ENCODE measurements around the gene CDH4. TPM values are rescaled to one million over a fixed set of nuclear protein-coding genes. Genes with fewer than 3 reads are reported as not detected.
A peak's percentile ranks its signal among the peaks of the same experiment; 100 is the strongest.

The CDH4 gene
- total RNA-seq, 1 experiment from 2014 or later = 5.3 TPM

- ATAC-seq (no peak), DNase-seq (ENCODE audit: low spot score) (no peak)
- Mint-ChIP-seq H3K4me1 (peaks cover 75% of the 10 kb centered on the region), H3K27ac (peak overlapping the region; percentile 99), H3K4me3 (peak overlapping the region; percentile 54), H3K36me3 (peaks cover 2% of the 10 kb centered on the region; the same call in 1 of the 2 replicates), H3K9me3 (peaks cover 5% of the 10 kb centered on the region), H3K27me3 (ENCODE audit: low read depth) (peaks cover 6% of the 10 kb centered on the region)
- TF ChIP-seq IRF2 (CRISPR knock-in tag; IDR thresholded peaks at IDR 0.05; ENCODE audit: borderline replicate concordance, low read depth) (no peak), NFE2L1 (CRISPR knock-in tag; IDR thresholded peaks at IDR 0.05) (no peak), FOXP1 (CRISPR knock-in tag; IDR thresholded peaks at IDR 0.05; ENCODE audit: borderline replicate concordance) (no peak), ETV6 (CRISPR knock-in tag; IDR thresholded peaks at IDR 0.05) (no peak), FOXK1 (CRISPR knock-in tag; IDR thresholded peaks at IDR 0.05) (no peak), RELA (CRISPR knock-in tag; IDR thresholded peaks at IDR 0.05; ENCODE audit: borderline replicate concordance) (no peak), FOXJ3 (CRISPR knock-in tag; IDR thresholded peaks at IDR 0.05; ENCODE audit: borderline replicate concordance) (no peak), CBFB (CRISPR knock-in tag; IDR thresholded peaks at IDR 0.05; ENCODE audit: low read depth) (no peak), EMX1 (CRISPR knock-in tag; IDR thresholded peaks at IDR 0.05) (no peak), ZSCAN18 (CRISPR knock-in tag; IDR thresholded peaks at IDR 0.05) (no peak), ESRRA (CRISPR knock-in tag; IDR thresholded peaks at IDR 0.05; ENCODE audit: borderline replicate concordance) (no peak), MXD4 (CRISPR knock-in tag; IDR thresholded peaks at IDR 0.05; ENCODE audit: borderline replicate concordance) (no peak), RORB (CRISPR knock-in tag; IDR thresholded peaks at IDR 0.05) (no peak), ATF1 (CRISPR knock-in tag; IDR thresholded peaks at IDR 0.05) (no peak)
- TF ChIP-seq, protein P1, sequence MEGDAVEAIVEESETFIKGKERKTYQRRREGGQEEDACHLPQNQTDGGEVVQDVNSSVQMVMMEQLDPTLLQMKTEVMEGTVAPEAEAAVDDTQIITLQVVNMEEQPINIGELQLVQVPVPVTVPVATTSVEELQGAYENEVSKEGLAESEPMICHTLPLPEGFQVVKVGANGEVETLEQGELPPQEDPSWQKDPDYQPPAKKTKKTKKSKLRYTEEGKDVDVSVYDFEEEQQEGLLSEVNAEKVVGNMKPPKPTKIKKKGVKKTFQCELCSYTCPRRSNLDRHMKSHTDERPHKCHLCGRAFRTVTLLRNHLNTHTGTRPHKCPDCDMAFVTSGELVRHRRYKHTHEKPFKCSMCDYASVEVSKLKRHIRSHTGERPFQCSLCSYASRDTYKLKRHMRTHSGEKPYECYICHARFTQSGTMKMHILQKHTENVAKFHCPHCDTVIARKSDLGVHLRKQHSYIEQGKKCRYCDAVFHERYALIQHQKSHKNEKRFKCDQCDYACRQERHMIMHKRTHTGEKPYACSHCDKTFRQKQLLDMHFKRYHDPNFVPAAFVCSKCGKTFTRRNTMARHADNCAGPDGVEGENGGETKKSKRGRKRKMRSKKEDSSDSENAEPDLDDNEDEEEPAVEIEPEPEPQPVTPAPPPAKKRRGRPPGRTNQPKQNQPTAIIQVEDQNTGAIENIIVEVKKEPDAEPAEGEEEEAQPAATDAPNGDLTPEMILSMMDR (IDR thresholded peaks at IDR 0.05) = no peak
- TF ChIP-seq, protein P2, sequence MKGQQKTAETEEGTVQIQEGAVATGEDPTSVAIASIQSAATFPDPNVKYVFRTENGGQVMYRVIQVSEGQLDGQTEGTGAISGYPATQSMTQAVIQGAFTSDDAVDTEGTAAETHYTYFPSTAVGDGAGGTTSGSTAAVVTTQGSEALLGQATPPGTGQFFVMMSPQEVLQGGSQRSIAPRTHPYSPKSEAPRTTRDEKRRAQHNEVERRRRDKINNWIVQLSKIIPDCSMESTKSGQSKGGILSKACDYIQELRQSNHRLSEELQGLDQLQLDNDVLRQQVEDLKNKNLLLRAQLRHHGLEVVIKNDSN (CRISPR knock-in tag; IDR thresholded peaks at IDR 0.05) = no peak
- TF ChIP-seq, protein P3, sequence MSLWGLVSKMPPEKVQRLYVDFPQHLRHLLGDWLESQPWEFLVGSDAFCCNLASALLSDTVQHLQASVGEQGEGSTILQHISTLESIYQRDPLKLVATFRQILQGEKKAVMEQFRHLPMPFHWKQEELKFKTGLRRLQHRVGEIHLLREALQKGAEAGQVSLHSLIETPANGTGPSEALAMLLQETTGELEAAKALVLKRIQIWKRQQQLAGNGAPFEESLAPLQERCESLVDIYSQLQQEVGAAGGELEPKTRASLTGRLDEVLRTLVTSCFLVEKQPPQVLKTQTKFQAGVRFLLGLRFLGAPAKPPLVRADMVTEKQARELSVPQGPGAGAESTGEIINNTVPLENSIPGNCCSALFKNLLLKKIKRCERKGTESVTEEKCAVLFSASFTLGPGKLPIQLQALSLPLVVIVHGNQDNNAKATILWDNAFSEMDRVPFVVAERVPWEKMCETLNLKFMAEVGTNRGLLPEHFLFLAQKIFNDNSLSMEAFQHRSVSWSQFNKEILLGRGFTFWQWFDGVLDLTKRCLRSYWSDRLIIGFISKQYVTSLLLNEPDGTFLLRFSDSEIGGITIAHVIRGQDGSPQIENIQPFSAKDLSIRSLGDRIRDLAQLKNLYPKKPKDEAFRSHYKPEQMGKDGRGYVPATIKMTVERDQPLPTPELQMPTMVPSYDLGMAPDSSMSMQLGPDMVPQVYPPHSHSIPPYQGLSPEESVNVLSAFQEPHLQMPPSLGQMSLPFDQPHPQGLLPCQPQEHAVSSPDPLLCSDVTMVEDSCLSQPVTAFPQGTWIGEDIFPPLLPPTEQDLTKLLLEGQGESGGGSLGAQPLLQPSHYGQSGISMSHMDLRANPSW (CRISPR knock-in tag; conservative IDR thresholded peaks at IDR 0.05; ENCODE audit: low read depth) = no peak
- TF ChIP-seq, protein P4, sequence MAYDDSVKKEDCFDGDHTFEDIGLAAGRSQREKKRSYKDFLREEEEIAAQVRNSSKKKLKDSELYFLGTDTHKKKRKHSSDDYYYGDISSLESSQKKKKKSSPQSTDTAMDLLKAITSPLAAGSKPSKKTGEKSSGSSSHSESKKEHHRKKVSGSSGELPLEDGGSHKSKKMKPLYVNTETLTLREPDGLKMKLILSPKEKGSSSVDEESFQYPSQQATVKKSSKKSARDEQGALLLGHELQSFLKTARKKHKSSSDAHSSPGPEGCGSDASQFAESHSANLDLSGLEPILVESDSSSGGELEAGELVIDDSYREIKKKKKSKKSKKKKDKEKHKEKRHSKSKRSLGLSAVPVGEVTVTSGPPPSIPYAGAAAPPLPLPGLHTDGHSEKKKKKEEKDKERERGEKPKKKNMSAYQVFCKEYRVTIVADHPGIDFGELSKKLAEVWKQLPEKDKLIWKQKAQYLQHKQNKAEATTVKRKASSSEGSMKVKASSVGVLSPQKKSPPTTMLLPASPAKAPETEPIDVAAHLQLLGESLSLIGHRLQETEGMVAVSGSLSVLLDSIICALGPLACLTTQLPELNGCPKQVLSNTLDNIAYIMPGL (CRISPR knock-in tag; IDR thresholded peaks at IDR 0.05) = no peak
- TF ChIP-seq, protein P5, sequence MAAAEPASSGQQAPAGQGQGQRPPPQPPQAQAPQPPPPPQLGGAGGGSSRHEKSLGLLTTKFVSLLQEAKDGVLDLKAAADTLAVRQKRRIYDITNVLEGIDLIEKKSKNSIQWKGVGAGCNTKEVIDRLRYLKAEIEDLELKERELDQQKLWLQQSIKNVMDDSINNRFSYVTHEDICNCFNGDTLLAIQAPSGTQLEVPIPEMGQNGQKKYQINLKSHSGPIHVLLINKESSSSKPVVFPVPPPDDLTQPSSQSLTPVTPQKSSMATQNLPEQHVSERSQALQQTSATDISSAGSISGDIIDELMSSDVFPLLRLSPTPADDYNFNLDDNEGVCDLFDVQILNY (CRISPR knock-in tag; IDR thresholded peaks at IDR 0.05) = no peak
- ChIA-PET POLR2A (interaction anchor here (0.6 to 1.2 kb wide), 3 partner anchors 15 to 59 kb away, joined by 3 to 4 read pairs (median 4); no protein-coding TSS in a partner anchor), CTCF (interaction anchor here (1.0 to 2.2 kb wide), 5 partner anchors 23 to 268 kb away, joined by 3 to 7 read pairs (median 3); no protein-coding TSS in a partner anchor)
Measured at GRCh38 chr20:61437280-61438206, 185.5 kb downstream of the CDH4 start.
